ENCODE data around the gene DKK2.

The DKK2 gene

GRCh38 chr4:107035819-107036583 lies at the start of gene DKK2:
Gene DKK2, minus strand, starts transcription at chr4:107036313. Its CDS starts 722 bp downstream, at chr4:107035591.
- no peaks in the 10 kb centered on the region for H3K27me3 ChIP-seq (ENCODE audit: insufficient read depth, low read depth)
- H3K4me1 ChIP-seq (ENCODE audit: low read depth, poor library complexity, severe bottlenecking) = peaks cover 5% of the 10 kb centered on the region
- H3K4me3 ChIP-seq (IDR thresholded peaks at IDR 0.05; ENCODE audit: insufficient read depth, low read depth, low read length) = no peak within 1 kb of the TSS
- peak within 1 kb of the TSS; percentile 46 for H3K4me2 ChIP-seq
- H3K27ac ChIP-seq = no peak within 1 kb of the TSS
- H3K36me3 ChIP-seq (ENCODE audit: insufficient read depth) = no peaks in the 10 kb centered on the region
- no peak for TF ChIP-seq CTCF (conservative IDR thresholded peaks at IDR 0.05; ENCODE audit: low read depth, low read length)
- H3K9ac ChIP-seq = no peak within 1 kb of the TSS
- no peaks in the 10 kb centered on the region for H3K79me2 ChIP-seq (ENCODE audit: insufficient read depth, low read depth)
- peak within 1 kb of the TSS; percentile 75 for H2AFZ ChIP-seq (ENCODE audit: low read depth)
- no peaks in the 10 kb centered on the region for H4K20me1 ChIP-seq (ENCODE audit: insufficient read depth)

GRCh38 chr4:107077192-107077591 lies 41.1 kb upstream of the DKK2 start:
- no peaks in the 10 kb centered on the region for H4K20me1 ChIP-seq (ENCODE audit: insufficient read depth)
- H3K4me3 ChIP-seq (IDR thresholded peaks at IDR 0.05; ENCODE audit: insufficient read depth, low read depth, low read length) = no peak overlapping the region
- H3K79me2 ChIP-seq (ENCODE audit: insufficient read depth, low read depth) = no peaks in the 10 kb centered on the region
- H3K27me3 ChIP-seq (ENCODE audit: insufficient read depth, low read depth) = no peaks in the 10 kb centered on the region
- H3K36me3 ChIP-seq (ENCODE audit: insufficient read depth) = no peaks in the 10 kb centered on the region
- H3K4me2 ChIP-seq = no peak overlapping the region
- no peaks in the 10 kb centered on the region for H3K4me1 ChIP-seq (ENCODE audit: low read depth, poor library complexity, severe bottlenecking)
- H2AFZ ChIP-seq (ENCODE audit: low read depth) = no peak overlapping the region
- no peak overlapping the region for H3K9ac ChIP-seq
- TF ChIP-seq CTCF (conservative IDR thresholded peaks at IDR 0.05; ENCODE audit: low read depth, low read length) = no peak
- H3K27ac ChIP-seq = no peak overlapping the region

- Histone ChIP-seq H3K27ac (no peak overlapping the region), H3K4me3 (IDR thresholded peaks at IDR 0.05; ENCODE audit: insufficient read depth, low read depth, low read length) (no peak overlapping the region), H3K4me1 (ENCODE audit: low read depth, poor library complexity, severe bottlenecking) (no peaks in the 10 kb centered on the region), H3K9ac (no peak overlapping the region), H2AFZ (ENCODE audit: low read depth) (no peak overlapping the region), H3K4me2 (no peak overlapping the region), H4K20me1 (ENCODE audit: insufficient read depth) (no peaks in the 10 kb centered on the region), H3K79me2 (ENCODE audit: insufficient read depth, low read depth) (no peaks in the 10 kb centered on the region), H3K36me3 (ENCODE audit: insufficient read depth) (no peaks in the 10 kb centered on the region), H3K27me3 (ENCODE audit: insufficient read depth, low read depth) (no peaks in the 10 kb centered on the region)
- TF ChIP-seq CTCF (conservative IDR thresholded peaks at IDR 0.05; ENCODE audit: low read depth, low read length) = no peak
These were observed 37.0 kb upstream of the DKK2 start for GRCh38 chr4:107072836-107073736.

GRCh38 chr4:107071108-107071507 lies 35.0 kb upstream of the DKK2 start:
- Histone ChIP-seq H3K9ac (no peak overlapping the region), H2AFZ (ENCODE audit: low read depth) (no peak overlapping the region), H3K27ac (no peak overlapping the region), H3K4me1 (ENCODE audit: low read depth, poor library complexity, severe bottlenecking) (no peaks in the 10 kb centered on the region), H3K36me3 (ENCODE audit: insufficient read depth) (no peaks in the 10 kb centered on the region), H3K4me2 (no peak overlapping the region), H3K27me3 (ENCODE audit: insufficient read depth, low read depth) (no peaks in the 10 kb centered on the region), H3K79me2 (ENCODE audit: insufficient read depth, low read depth) (no peaks in the 10 kb centered on the region), H4K20me1 (ENCODE audit: insufficient read depth) (no peaks in the 10 kb centered on the region), H3K4me3 (IDR thresholded peaks at IDR 0.05; ENCODE audit: insufficient read depth, low read depth, low read length) (no peak overlapping the region)
- TF ChIP-seq CTCF (conservative IDR thresholded peaks at IDR 0.05; ENCODE audit: low read depth, low read length) = no peak
